CD8-positive, alpha-beta memory T cell (primary cell): ENCODE data around the gene IRS2. TPM values are rescaled to one million over a fixed set of nuclear protein-coding genes. Genes with fewer than 3 reads are reported as not detected.
A peak's percentile ranks its signal among the peaks of the same experiment; 100 is the strongest.

Source experiments
- CTCF ChIA-PET: fragments of 350-600 bp; sonication (Branson Sonifier 250); formaldehyde crosslinking; loops from one replicate; lab custom pipeline; 2021; ENCODE audit warnings: antibody characterized with exemption; lab: Charles Lee
- POLR2A ChIA-PET: fragments of 350-600 bp; sonication (Branson Sonifier 250); formaldehyde crosslinking; loops from one replicate; lab custom pipeline; 2021; ENCODE audit warnings: antibody characterized with exemption; lab: Charles Lee
- DNase-seq, 5 donors: peaks; one replicate each; pipeline versions ENCODE4 v3.0.0 to v3.0.0-alpha.2; 2020 to 2022; ENCODE audit warnings: mixed read lengths in 1 of 5
- H3K27ac ChIP-seq: one replicate; pipeline ENCODE4 v1.7.0; 2013; ENCODE audit warnings: low read depth, mild to moderate bottlenecking, low read length, moderate library complexity
- H3K27me3 ChIP-seq: 2 replicates; pipeline ENCODE4 v1.7.0; 2013; ENCODE audit warnings: low read length, mild to moderate bottlenecking; ENCODE audit not compliant: insufficient read depth, poor library complexity, severe bottlenecking
- H3K36me3 ChIP-seq: 2 replicates; pipeline ENCODE4 v1.7.0; 2013; ENCODE audit warnings: mild to moderate bottlenecking, low read length, moderate library complexity; ENCODE audit not compliant: insufficient read depth
- H3K4me1 ChIP-seq: 2 replicates; pipeline ENCODE4 v1.7.0; 2013; ENCODE audit warnings: mild to moderate bottlenecking, low read length, moderate library complexity; ENCODE audit not compliant: insufficient read depth
- H3K4me3 ChIP-seq: 2 replicates; pipeline ENCODE4 v1.7.0; 2013; ENCODE audit warnings: mild to moderate bottlenecking, low read length
- H3K9me3 ChIP-seq: 2 replicates; pipeline ENCODE4 v1.7.0; 2013; ENCODE audit warnings: mild to moderate bottlenecking, low read length
- H3K27ac Mint-ChIP-seq, 8 donors: one replicate each; pipeline ENCODE4 v1.8.0; 2020 to 2021; ENCODE audit warnings: mixed read lengths in 8 of 8, mild to moderate bottlenecking in 6 of 8, inconsistent platforms in 3 of 8, moderate library complexity in 3 of 8
- H3K27me3 Mint-ChIP-seq, 2 donors: one replicate each; pipeline ENCODE4 v1.8.0; 2020 to 2021; ENCODE audit warnings: mixed read lengths in 2 of 2, mild to moderate bottlenecking in 1 of 2, moderate library complexity in 1 of 2
- H3K36me3 Mint-ChIP-seq, 3 donors: one replicate each; pipeline ENCODE4 v1.8.0; 2020 to 2021; ENCODE audit warnings: mixed read lengths in 3 of 3, inconsistent platforms in 1 of 3, mild to moderate bottlenecking in 1 of 3
- H3K4me1 Mint-ChIP-seq, 3 donors: one replicate each; pipeline ENCODE4 v1.8.0; 2020 to 2021; ENCODE audit warnings: mixed read lengths in 3 of 3, inconsistent platforms in 1 of 3, mild to moderate bottlenecking in 1 of 3
- H3K4me3 Mint-ChIP-seq, 7 donors: one replicate each; pipeline ENCODE4 v1.8.0; 2020 to 2021; ENCODE audit warnings: mixed read lengths in 7 of 7, mild to moderate bottlenecking in 6 of 7, moderate library complexity in 4 of 7, inconsistent platforms in 2 of 7
- H3K9me3 Mint-ChIP-seq, 5 donors: one replicate each; pipeline ENCODE4 v1.8.0; 2020 to 2022; ENCODE audit warnings: mixed read lengths in 5 of 5, mild to moderate bottlenecking in 3 of 5, moderate library complexity in 2 of 5, inconsistent platforms in 1 of 5
- polyA plus RNA-seq: library from polyadenylated mRNA; unstranded; fragments of 300-500 nt; fragmentation: Illumina TruSeq; gene quantifications from one replicate; pipeline ENCODE4 v1.2.3, GENCODE V29; 2021
- total RNA-seq, 2 experiments: library from RNA; stranded (reverse); gene quantifications; one replicate each; pipeline ENCODE4 v1.2.3, GENCODE V29; 2021

The IRS2 gene
- total and polyA plus RNA-seq, 3 experiments from 2014 or later, result 1.7 to 2.3 (median 2.1) TPM

DNA sequence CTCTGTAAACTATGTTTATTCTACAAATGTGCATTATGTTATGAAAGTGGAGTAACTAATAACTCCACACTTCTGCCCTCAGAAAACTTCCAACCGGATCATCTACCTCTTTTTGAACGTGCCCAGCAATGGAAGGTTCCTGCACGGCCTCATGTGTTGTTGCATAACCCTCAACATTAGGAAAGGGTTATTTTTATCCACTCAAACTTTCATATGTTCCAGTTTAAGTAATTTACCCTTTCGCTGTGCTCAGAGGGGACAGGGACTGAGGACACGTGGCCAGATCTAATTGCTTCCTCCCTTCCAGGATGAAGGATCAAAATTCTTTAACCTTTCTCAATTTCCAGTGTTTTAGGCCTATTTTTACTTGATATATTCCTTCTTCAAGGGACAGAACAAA is 29.6 kb downstream of the IRS2 start:
- Histone ChIP-seq H3K36me3 (peaks cover 4% of the 10 kb centered on the region), H3K27ac (no peak overlapping the region), H3K27me3 (no peaks in the 10 kb centered on the region), H3K9me3 (no peaks in the 10 kb centered on the region), H3K4me1 (no peaks in the 10 kb centered on the region), H3K4me3 (no peak overlapping the region)
- POLR2A ChIA-PET, result no interaction called here
- H3K9me3 Mint-ChIP-seq, result peaks cover 0 to 4% (median 0%) of the 10 kb centered on the region in 5 donors
- H3K27ac Mint-ChIP-seq, result peak overlapping the region in 2 of 8 donors; percentile 17 to 30
- H3K27me3 Mint-ChIP-seq, result no peaks in the 10 kb centered on the region
- CTCF ChIA-PET, result no interaction called here
- DNase-seq, result no peak
- peaks cover 0 to 27% (median 14%) of the 10 kb centered on the region in 3 donors for H3K36me3 Mint-ChIP-seq
- H3K4me1 Mint-ChIP-seq, result peaks cover 5 to 10% (median 7%) of the 10 kb centered on the region in 3 donors
- no peak overlapping the region for H3K4me3 Mint-ChIP-seq

GRCh38 chr13:109755997-109756396 is 30.4 kb downstream of the IRS2 start:
- Mint-ChIP-seq H3K4me3 (no peak overlapping the region), H3K9me3 (peaks cover 0 to 4% (median 0%) of the 10 kb centered on the region in 5 donors), H3K27ac (no peak overlapping the region), H3K36me3 (peaks cover 0 to 27% (median 14%) of the 10 kb centered on the region in 3 donors), H3K27me3 (no peaks in the 10 kb centered on the region), H3K4me1 (peaks cover 3 to 9% (median 7%) of the 10 kb centered on the region in 3 donors)
- CTCF ChIA-PET, result no interaction called here
- no peaks in the 10 kb centered on the region for H3K4me1 ChIP-seq
- H3K27me3 ChIP-seq, result no peaks in the 10 kb centered on the region
- POLR2A ChIA-PET, result no interaction called here
- DNase-seq, result no peak
- no peak overlapping the region for H3K4me3 ChIP-seq
- H3K36me3 ChIP-seq, result peaks cover 4% of the 10 kb centered on the region
- H3K9me3 ChIP-seq, result no peaks in the 10 kb centered on the region
- no peak overlapping the region for H3K27ac ChIP-seq

DNA sequence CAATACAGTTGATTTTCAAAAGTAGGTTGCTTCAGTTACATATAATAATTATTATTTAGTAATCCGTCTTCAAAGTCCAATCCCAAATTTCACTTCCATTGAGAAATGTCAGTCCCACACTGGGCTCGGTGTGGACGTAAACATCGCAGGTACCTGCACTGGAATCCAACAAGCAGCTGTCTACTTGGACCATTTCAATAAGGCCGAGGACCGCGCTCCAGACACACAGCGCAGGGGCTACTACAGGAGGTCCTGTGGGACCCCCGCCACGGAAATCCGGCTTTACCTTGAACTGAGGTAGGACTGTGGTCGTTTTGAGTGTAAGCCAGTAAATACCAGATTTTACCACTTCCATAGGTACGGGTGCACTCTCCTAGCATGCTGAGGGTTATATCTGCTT is 30.8 kb downstream of the IRS2 start:
- peaks cover 4% of the 10 kb centered on the region for H3K36me3 ChIP-seq
- H3K36me3 Mint-ChIP-seq, result peaks cover 0 to 27% (median 14%) of the 10 kb centered on the region in 3 donors
- DNase-seq, result no peak
- H3K9me3 Mint-ChIP-seq, result peaks cover 0 to 4% (median 0%) of the 10 kb centered on the region in 5 donors
- ChIA-PET CTCF (no interaction called here), POLR2A (no interaction called here)
- H3K4me1 ChIP-seq, result no peaks in the 10 kb centered on the region
- H3K27me3 ChIP-seq, result no peaks in the 10 kb centered on the region
- peaks cover 3 to 9% (median 7%) of the 10 kb centered on the region in 3 donors for H3K4me1 Mint-ChIP-seq
- no peak overlapping the region for H3K4me3 Mint-ChIP-seq
- H3K27ac ChIP-seq, result no peak overlapping the region
- no peaks in the 10 kb centered on the region for H3K9me3 ChIP-seq
- H3K27ac Mint-ChIP-seq, result no peak overlapping the region
- H3K4me3 ChIP-seq, result no peak overlapping the region
- no peaks in the 10 kb centered on the region for H3K27me3 Mint-ChIP-seq

GRCh38 chr13:109751477-109751876 is 34.9 kb downstream of the IRS2 start:
- no peak overlapping the region for H3K4me3 Mint-ChIP-seq
- H3K9me3 Mint-ChIP-seq, result peaks cover 0 to 6% (median 0%) of the 10 kb centered on the region in 5 donors
- Histone ChIP-seq H3K4me3 (no peak overlapping the region), H3K36me3 (peaks cover 4% of the 10 kb centered on the region), H3K4me1 (no peaks in the 10 kb centered on the region), H3K27me3 (no peaks in the 10 kb centered on the region), H3K27ac (no peak overlapping the region), H3K9me3 (no peaks in the 10 kb centered on the region)
- H3K36me3 Mint-ChIP-seq, result peaks cover 2 to 21% (median 10%) of the 10 kb centered on the region in 3 donors
- DNase-seq, result no peak
- H3K27ac Mint-ChIP-seq, result no peak overlapping the region
- POLR2A ChIA-PET, result no interaction called here
- no peaks in the 10 kb centered on the region for H3K27me3 Mint-ChIP-seq
- no peaks in the 10 kb centered on the region for H3K4me1 Mint-ChIP-seq
- CTCF ChIA-PET, result no interaction called here

GRCh38 chr13:109750221-109750775 is 36.1 kb downstream of the IRS2 start:
- no peaks in the 10 kb centered on the region for H3K27me3 ChIP-seq
- ChIA-PET CTCF (no interaction called here), POLR2A (no interaction called here)
- no peaks in the 10 kb centered on the region for H3K4me1 ChIP-seq
- H3K27ac Mint-ChIP-seq, result no peak overlapping the region
- no peaks in the 10 kb centered on the region for H3K4me1 Mint-ChIP-seq
- H3K27me3 Mint-ChIP-seq, result peaks cover 0 to 3% of the 10 kb centered on the region in 2 donors
- no peak overlapping the region for H3K4me3 Mint-ChIP-seq
- peaks cover 2 to 14% (median 9%) of the 10 kb centered on the region in 3 donors for H3K36me3 Mint-ChIP-seq
- no peak for DNase-seq
- H3K4me3 ChIP-seq, result no peak overlapping the region
- H3K9me3 ChIP-seq, result no peaks in the 10 kb centered on the region
- peaks cover 4% of the 10 kb centered on the region for H3K36me3 ChIP-seq
- peaks cover 0 to 7% (median 0%) of the 10 kb centered on the region in 5 donors for H3K9me3 Mint-ChIP-seq
- H3K27ac ChIP-seq, result no peak overlapping the region

DNA sequence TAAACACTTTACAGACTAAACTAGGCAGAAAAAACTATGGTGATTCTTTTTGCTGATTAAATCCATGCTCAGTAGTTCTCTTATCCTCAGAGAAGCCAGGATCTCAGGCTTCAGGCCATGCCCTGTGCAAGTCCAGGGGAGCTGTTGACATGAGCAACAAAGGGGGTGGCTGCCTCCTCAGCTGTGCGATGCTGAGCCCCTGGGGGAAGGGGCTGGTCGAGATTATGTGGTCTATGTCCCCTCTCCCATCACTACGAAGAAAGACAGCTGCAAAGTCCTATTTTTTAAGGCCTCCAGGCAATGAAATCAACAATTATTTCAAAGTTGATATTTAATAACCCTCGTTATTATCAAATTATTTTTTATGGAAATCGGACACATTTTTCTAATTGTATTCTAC is 37.0 kb downstream of the IRS2 start:
- no peak overlapping the region for H3K4me3 ChIP-seq
- H3K27me3 ChIP-seq, result no peaks in the 10 kb centered on the region
- no peak overlapping the region for H3K4me3 Mint-ChIP-seq
- peaks cover 2 to 11% (median 3%) of the 10 kb centered on the region in 3 donors for H3K36me3 Mint-ChIP-seq
- H3K4me1 Mint-ChIP-seq, result peaks cover 0 to under 1% (median 0%) of the 10 kb centered on the region in 3 donors
- H3K9me3 Mint-ChIP-seq, result peaks cover 0 to 3% (median 0%) of the 10 kb centered on the region in 5 donors
- DNase-seq, result no peak
- no peak overlapping the region for H3K27ac ChIP-seq
- peaks cover 0 to 3% of the 10 kb centered on the region in 2 donors for H3K27me3 Mint-ChIP-seq
- H3K27ac Mint-ChIP-seq, result no peak overlapping the region
- H3K36me3 ChIP-seq, result peaks cover 3% of the 10 kb centered on the region
- POLR2A ChIA-PET, result no interaction called here
- H3K4me1 ChIP-seq, result no peaks in the 10 kb centered on the region
- H3K9me3 ChIP-seq, result no peaks in the 10 kb centered on the region
- CTCF ChIA-PET, result no interaction called here

GRCh38 chr13:109748677-109749076 is 37.7 kb downstream of the IRS2 start:
- H3K27ac ChIP-seq, result no peak overlapping the region
- no peaks in the 10 kb centered on the region for H3K27me3 ChIP-seq
- Mint-ChIP-seq H3K9me3 (peaks cover 0 to 5% (median 0%) of the 10 kb centered on the region in 5 donors), H3K4me3 (no peak overlapping the region), H3K27ac (no peak overlapping the region), H3K27me3 (peaks cover 0 to 3% of the 10 kb centered on the region in 2 donors), H3K4me1 (peaks cover 4 to 8% (median 6%) of the 10 kb centered on the region in 3 donors), H3K36me3 (peaks cover 2 to 9% (median 3%) of the 10 kb centered on the region in 3 donors)
- CTCF ChIA-PET, result no interaction called here
- H3K36me3 ChIP-seq, result no peaks in the 10 kb centered on the region
- H3K9me3 ChIP-seq, result no peaks in the 10 kb centered on the region
- H3K4me3 ChIP-seq, result no peak overlapping the region
- H3K4me1 ChIP-seq, result no peaks in the 10 kb centered on the region
- no peak for DNase-seq
- POLR2A ChIA-PET, result no interaction called here

DNA sequence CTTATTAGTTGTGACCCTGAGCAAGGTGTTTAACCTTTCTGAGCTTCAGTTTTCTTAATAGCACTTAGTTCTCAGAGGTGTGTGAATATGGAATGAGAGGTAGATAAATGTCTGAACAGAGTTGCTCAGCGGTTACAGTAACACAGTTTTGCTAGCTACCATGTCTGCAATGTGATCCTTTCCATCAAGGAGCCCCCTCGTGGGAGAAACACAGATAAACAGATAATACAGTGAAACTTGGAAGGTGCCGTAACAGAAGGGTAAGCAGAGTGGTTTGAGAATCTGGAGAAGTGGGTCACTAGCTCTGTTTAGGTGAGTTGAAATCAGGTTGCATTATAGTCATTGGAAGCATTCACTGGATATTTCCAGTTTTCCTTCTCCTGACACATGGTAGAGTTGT is 38.9 kb downstream of the IRS2 start:
- POLR2A ChIA-PET, result no interaction called here
- H3K9me3 Mint-ChIP-seq, result peaks cover 0 to 5% (median 0%) of the 10 kb centered on the region in 5 donors
- no peak for DNase-seq

More for the DNA sequence above, 38.9 kb downstream of the IRS2 start:
- H3K27me3 ChIP-seq, result no peaks in the 10 kb centered on the region
- no peak overlapping the region for H3K4me3 ChIP-seq
- no peak overlapping the region for H3K27ac ChIP-seq
- CTCF ChIA-PET, result no interaction called here
- Mint-ChIP-seq H3K27me3 (peaks cover 0 to 3% of the 10 kb centered on the region in 2 donors), H3K27ac (no peak overlapping the region), H3K36me3 (peaks cover 0 to 2% (median 2%) of the 10 kb centered on the region in 3 donors), H3K4me3 (no peak overlapping the region), H3K4me1 (peaks cover 6 to 13% (median 12%) of the 10 kb centered on the region in 3 donors)
- H3K4me1 ChIP-seq, result no peaks in the 10 kb centered on the region
- H3K36me3 ChIP-seq, result no peaks in the 10 kb centered on the region
- H3K9me3 ChIP-seq, result no peaks in the 10 kb centered on the region
